NCI-H2081 treated with DMSO at 0.1 percent for 48 hours (cell line): Measurements from ENCODE around the gene PRTG.
"Not testable (repeated sequence)": the region's sequence is repeated elsewhere in the genome, so short reads cannot be mapped to it uniquely, and the experiment has no call there.

ENCODE experiments used
- DNase-seq: peaks from one replicate; lab custom pipeline; 2025; lab: John Stamatoyannopoulos, UW

Gene PRTG, protein sequence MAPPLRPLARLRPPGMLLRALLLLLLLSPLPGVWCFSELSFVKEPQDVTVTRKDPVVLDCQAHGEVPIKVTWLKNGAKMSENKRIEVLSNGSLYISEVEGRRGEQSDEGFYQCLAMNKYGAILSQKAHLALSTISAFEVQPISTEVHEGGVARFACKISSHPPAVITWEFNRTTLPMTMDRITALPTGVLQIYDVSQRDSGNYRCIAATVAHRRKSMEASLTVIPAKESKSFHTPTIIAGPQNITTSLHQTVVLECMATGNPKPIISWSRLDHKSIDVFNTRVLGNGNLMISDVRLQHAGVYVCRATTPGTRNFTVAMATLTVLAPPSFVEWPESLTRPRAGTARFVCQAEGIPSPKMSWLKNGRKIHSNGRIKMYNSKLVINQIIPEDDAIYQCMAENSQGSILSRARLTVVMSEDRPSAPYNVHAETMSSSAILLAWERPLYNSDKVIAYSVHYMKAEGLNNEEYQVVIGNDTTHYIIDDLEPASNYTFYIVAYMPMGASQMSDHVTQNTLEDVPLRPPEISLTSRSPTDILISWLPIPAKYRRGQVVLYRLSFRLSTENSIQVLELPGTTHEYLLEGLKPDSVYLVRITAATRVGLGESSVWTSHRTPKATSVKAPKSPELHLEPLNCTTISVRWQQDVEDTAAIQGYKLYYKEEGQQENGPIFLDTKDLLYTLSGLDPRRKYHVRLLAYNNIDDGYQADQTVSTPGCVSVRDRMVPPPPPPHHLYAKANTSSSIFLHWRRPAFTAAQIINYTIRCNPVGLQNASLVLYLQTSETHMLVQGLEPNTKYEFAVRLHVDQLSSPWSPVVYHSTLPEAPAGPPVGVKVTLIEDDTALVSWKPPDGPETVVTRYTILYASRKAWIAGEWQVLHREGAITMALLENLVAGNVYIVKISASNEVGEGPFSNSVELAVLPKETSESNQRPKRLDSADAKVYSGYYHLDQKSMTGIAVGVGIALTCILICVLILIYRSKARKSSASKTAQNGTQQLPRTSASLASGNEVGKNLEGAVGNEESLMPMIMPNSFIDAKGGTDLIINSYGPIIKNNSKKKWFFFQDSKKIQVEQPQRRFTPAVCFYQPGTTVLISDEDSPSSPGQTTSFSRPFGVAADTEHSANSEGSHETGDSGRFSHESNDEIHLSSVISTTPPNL

DNA sequence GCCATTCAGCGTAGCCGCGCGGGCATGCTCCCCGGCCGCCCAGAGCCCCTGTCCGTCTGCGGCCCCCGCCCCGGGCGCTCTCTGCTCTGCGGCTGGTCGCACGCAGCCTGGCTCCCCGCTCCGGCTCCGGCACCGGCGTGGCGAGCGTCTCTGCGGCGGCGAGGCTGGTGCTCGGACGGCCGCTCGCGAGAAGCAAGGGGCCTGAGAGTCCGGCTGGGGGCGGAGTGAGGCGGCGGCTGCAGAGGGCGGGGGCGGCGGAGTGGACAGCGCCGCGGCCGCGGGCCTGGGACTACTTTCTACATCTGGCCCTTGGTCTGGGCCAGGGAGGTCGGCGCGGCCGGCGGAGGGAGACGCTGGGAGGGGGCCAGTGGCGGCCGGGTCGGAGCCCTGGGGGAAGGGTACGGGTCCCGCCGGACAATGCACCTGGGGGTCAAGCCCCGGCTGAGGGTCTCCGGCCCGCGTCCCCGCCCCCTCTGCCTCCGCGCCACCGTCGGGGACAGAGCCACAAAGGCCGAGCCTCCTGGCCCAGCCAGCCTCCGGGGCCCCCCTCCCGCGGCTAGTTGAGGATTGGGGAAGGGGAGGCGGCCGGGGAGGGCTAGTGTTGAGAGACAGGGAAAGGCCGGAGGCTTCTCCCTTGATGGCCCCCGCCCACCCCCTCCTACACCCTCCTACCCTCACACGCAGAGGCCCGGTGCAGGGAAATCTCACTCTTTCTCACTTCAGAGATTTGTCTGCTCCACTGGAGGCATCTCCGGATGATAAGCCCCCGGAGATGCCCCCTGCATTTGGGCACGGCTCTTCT, at the start of gene PRTG:
PRTG (minus strand) TSS at position 226 of the 802 bp plus-strand sequence; CDS start at position 5, 221 bp downstream.
- DNase-seq: no peak

DNA sequence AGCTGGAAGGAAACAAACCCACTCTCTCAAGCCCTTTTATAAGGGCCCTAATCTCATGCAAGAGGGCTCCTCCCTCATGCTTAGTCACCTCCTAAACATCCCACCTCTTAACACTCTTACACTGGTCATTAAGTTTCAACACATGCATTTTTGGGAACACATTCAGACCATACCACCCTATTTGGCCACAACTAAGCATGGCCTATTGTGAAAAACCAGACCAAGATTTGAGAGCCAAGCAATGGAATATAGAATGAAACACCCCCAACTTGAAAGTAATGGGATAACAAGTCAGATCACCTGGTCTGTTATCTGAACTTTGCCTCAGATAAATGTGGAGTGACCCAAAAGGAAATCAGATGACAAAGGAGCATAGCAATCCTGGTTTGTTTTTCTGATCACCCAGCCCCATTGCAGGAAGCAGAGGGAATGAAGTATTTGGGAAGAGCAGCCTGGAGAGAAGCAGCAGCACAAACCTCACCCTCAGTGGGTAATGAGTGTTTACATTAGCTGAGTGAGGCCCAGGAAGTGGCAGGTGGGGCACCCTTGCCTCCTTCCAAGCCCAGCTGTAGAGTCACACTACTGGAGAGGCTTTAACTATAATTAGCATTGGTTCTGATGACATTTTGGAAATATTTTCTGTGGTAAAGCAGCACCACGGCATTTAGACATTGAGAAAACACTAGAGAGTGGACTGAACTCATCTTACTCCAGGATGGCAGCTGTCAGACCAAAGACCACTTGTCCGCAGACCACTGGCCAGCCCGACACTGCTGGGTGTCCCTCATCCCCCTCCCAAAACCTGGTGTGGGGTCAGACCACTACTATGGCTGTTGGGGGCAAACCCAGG, 48.8 kb upstream of the PRTG start:
- DNase-seq: no peak

DNA sequence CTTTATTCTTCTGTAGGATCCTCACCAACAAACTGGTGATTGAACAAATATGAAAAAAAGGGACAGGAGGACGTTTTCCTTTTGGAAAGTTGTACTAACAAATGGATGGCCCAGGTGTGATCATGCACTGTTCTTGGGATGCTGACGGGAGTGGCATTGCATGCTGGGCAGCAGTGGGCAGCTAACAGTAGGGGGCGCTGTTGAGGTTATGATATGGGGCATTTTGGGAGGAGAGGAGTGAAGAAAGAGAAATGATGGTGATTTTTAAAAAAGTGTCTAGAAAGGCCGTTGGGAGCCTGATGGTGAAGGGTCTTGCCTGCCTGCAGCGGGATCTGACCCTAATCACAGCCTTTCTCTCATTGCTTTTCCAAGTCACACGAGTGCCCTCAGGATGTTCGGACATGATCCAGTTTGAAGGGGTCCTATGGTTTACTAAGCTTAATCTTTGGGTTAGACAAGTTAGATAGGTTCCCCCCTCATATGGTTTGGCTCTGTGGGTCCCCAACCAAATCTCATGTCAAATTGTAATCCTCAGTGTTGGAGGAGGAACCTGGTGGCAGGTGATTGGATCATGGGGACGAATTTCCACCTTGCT, 46.2 kb upstream of the PRTG start:
- DNase-seq: no peak

DNA sequence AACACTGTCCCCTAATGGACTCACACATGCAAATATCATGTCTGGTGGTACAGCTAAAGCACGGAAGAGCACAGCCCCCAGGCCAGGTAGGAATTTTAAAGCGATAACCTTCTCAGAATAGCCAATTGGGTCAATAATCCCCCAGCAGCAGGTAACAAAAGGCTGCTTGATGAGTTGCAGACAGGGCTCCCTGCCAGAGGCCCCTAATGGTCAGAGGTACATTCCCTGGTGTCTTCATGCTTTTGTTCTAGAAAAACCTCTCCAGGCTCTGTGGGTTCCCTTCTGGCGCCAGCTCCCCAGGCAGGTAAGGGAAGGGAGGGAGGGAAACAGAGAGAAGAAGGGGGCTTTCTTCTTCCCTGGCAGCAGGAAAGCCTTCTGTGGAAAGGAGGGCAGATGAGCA, 43.4 kb upstream of the PRTG start:
- no peak for DNase-seq

DNA sequence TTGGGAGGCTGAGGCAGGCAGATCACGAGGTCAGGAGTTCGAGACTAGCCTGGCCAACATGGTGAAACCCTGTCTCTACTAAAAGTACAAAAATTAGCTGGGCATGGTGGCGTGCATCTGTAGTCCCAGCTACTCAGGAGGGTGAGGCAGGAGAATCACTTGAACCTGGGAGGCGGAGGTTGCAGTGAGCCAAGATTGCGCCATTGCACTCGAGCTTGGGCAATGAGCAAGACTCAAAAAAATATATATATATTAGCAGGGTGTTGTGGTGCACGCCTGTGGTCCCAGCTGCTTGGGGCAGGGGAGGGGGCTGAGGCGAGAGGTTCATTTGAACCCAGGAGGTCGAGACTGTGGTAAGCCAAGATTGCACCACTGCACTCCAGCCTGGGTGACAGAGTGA, 42.6 kb upstream of the PRTG start:
- DNase-seq: not testable (repeated sequence)

DNA sequence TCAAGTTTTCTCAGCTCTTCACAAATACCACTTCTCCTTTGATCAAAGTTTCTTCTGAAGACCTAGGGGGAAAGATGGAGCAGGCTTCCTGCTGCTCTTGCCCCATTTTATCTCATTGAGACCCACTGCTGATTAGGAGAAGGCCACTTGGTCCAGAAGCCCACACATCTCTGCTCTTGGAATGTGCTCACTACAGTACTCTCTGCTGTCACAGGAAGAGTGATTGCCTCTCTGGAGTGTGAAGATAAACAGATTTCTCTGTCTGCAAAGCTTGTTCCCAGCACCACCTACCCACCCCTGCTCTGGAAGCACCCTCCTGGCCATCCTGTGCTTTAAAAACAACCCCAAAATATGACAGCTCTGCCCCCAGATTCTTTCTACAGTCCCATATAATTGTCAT, 41.3 kb upstream of the PRTG start:
- no peak for DNase-seq

DNA sequence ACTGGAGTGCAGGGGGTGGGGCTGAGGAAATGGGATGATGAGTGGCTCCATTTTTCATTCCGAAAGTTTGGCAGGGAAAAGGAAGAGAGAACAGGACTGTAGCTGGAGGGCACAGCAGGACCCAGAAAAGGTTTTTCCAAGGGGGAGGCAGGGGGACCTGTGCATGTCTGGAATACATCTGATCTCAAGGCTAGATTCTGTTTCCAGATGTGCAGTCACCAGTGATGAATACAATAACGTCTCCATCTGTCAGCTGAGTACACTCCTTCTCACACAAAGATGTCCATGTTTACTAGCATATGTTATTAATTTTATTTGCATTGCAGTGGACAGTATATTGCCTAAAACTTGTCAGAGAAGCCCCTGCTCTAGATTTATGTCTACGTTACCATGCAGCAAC, 39.9 kb upstream of the PRTG start:
- no peak for DNase-seq

DNA sequence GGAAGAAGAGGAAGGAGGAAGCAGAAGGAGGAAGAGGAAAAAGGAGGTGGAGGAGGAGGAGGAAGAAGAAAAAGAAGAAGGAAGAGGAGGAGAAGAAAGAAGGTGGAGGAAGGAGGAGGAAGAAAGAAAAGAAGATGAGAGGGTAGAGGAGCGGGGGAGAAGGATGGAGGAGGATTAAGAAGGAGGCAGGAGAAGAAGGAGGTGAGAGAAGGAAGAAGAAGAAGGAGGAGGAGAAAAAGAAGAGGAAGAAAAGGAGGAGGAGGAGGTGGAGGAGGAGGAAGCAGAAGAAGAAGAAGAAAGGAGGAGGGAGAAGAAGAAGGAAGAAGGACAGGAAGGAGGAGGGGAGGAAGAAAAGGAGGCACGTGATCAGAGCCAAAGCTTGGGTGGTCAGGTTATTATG, 37.3 kb upstream of the PRTG start:
- DNase-seq: no peak

DNA sequence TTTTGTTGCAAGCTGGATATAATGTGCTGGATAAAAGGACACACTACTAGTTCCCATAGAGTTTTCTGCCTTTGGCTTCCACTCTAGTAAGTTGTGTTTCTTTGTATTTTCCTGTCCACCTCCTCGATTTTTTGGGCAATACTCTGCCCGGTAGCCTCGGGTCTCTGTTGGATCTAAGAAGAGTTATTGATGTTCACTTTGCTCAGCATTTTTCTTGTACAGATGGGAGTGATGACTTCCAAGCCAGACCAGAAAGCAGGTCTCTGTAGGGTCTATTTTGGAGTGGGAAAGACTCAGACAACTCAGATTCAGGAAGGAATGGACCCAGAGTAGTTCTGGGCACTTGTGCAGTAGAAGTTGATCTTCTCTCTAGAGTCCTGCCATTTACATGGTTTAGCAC, 36.0 kb upstream of the PRTG start:
- DNase-seq: no peak

DNA sequence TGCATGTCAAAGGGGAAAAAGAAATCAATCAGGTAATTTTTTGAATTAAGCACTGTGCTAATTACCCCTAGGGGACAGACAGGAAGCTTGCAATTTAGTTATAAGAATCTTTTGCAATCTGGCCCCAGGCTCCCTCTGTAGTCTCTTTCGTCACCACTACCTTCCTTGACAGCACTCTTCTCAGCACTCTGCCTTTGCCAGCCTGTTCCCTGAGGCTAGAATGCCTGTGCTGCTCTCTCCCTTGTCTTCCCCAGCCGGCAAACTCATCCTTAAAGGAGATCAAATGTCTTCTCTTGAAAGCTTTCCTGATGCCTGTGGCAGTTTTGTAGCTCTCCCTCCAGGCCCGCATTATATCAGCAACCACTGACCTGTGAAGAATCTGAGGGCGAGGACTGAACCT, 32.4 kb upstream of the PRTG start:
- DNase-seq: no peak

DNA sequence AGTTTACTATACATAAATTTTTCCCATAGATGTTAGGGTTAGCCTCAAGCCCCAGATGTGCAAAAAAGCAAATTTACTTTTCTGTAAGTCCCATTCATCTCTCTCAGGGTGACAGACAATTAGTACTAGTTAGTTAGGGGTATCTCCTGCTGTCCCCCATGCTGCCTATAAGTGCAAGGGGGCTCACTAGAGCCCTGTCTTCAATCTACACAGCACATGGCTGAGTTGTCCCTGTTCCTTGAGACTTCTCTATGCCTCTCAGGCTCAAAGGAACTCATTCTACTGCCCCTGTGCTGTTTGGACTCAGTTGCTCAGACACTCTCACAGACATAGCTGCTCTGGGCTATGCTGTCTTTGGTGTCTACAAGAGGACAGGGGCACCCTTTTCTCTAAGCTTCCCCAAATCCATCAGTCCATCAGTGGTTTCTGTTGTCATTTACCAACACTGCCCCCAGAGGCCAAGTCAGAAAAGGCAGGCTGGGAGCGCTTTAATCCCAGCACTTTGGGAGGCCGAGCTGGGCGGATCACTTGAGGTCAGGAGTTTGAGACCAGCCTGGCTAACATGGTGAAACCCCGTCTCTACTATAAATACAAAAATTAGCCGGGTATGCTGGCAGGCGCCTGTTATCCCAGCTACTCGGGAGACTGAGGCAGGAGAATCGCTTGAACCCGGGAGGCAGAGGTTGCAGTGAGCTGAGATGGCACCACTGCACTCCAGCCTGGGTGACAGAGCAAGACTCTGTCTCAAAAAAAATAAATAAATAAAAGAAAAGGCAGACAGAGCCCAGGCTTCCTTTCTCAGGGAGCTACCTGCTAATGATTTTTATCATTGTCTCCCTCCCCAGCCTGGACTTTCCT, 31.4 kb upstream of the PRTG start:
- no peak for DNase-seq

DNA sequence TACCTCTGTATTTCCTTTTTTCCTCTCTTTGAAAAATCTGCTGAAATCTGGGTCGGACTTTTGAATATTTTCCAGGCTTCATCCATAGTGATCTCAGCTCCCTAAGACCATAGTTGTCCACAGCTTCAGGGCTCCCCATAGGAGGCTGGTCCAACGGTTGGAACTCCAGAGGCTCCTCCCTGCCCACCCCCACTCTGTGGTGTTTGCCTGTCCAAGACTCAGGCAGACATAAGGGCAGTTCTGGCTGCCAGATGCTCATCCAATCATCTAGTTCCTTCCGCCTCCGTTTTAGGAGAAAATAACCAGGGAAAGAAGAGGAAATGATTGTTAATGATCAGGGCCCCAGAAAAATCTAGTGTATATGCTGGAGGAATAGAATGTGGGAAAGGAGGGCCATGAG, 27.9 kb upstream of the PRTG start:
- DNase-seq: no peak

DNA sequence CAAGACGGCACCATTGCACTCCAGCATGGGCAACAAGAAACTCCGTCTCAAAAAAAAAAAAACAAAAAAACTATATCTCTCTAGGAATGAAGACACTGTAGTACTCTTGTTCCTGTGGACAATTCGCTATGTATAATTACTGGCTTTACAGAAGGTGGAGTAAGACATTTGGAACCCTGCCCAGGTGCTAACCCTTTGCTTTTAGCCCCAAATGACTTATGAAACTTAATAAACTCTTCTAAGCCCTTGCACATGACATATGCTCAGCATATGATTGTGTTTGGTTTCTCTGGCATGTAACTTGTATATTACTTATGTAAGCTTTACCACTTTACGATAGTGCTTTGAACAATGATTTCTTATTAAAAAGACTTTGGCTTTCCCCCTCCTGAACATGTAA, 27.3 kb upstream of the PRTG start:
- no peak for DNase-seq

DNA sequence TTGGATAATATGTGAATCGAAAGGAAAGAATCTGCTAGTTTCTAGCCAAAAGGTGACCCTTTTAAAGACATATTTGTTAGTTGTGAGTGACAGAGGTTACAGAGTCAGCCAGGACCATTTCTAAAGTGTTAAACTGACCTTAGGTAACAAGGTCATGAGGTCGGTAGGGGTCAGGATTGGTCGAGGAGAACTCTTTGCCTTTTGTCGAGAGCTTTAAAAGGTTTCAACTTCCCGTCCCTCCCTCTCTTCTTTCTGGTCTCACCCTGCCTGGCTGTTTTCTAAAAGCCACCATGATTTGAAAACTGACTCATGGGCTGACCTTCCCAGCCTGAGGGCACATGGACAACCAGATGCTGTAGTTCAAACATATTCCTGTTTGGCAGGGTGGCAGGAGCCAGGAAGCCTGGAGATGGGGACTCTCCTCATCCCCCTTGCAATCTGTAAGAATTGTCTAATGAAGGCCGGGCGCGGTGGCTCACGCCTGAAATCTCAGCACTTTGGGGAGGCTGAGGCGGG, 25.8 kb upstream of the PRTG start:
- DNase-seq: no peak

DNA sequence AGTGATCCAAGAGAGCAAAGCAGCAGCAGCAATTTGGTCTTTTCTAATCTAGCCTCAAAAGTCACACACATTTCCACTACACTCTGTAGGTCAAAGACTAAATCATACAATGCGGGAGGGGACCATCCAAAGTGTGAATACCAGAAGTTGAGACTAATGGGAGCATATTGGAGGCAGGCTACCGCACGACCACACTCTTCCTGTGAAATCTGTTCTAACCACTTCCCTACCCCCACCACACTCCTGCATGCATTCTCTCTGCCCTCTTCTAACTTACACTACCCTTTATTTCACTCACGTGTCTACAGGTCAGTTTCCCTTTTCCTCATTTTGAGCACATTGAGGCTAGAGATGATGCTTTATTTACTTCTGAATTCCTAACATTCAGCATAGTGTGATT, 23.7 kb upstream of the PRTG start:
- DNase-seq: no peak

DNA sequence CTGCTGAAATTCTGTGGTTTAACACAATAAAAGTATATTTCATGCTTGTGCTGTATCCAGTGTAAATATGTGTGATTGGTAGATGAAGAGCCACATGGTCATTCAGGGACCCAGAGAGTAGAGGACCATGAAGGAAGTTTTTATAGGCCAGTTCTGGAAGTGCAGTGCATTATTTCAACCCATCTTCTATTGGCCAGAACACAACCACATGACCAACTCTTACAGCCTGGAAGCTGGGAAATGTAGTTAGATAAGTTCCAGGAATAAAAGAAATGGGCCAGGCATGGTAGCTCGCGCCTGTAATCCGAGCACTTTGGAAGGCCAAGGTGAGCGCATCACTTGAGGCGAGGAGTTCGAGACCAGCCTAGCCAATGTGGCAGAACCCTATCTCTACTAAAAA, 21.4 kb upstream of the PRTG start:
- no peak for DNase-seq

DNA sequence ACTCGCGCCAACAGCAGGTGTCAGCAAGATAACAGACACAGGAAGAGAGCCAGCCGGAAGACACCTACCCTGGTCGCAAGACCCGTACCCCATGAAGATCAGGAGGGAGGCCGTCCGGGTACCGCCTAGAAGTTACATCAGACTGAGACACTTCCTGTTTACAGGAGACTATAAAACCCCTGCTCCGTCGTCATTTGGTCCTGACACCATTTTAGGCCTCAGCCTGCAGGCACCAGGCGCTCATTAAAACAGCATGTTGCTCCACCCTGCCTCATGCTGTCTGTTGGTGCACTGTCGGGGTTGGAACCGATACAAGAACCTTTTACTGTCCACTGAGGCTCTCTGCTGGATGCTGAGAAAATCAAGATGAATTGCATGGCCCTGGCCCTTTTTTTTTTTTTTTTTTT, 15.6 kb upstream of the PRTG start:
- no peak for DNase-seq

DNA sequence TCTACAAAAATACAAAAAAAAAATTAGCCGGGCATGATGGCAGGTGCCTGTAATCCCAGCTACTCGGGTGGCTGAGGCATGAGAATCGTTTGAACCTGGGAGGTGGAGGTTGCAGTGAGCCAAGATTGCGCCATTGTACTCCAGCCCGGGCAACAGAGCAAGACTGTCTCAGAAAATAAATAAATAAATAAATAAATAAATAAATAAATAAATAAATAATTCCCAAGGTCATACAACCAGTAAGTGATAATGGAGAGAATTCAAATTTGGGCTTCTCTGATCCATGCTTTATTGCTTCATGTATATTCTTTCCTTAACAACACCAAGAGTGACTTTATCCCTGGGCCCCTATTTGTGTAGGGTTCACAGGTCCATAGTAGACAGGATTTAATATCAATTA, 10.5 kb upstream of the PRTG start:
- DNase-seq: not testable (repeated sequence)

DNA sequence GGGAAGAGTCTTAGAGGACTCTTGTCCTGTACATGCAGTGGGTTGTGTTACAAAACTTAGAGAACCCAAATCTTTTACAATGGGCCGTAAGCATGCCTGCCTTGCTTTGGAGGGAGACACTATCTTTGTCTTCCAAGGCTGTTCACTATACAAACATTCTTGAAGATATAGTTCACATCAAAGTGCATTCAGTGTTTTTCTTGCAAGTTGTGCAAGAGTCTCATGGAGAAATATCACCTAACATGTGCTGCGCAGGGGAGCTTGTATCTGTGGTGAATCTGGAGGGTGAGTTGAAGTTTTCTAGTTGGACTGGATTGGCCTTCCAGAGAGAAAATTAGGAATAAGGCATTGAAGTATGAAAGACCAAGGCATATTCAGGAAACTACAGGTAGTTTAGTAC, 7.8 kb upstream of the PRTG start:
- no peak for DNase-seq
